Ishikawa (cell line): ENCODE data around the gene RGCC.

Experiments used
- CEBPB ChIP-seq: IDR thresholded peaks from 2 replicates; pipeline ENCODE4 v1.6.1; 2012
- CREB1 ChIP-seq: IDR thresholded peaks from 2 replicates; pipeline ENCODE4 v1.6.1; 2012; ENCODE audit warnings: low read depth
- EGR1 ChIP-seq: IDR thresholded peaks from 2 replicates; pipeline ENCODE4 v1.6.1; 2012
- EP300 ChIP-seq: IDR thresholded peaks from 2 replicates; pipeline ENCODE4 v1.6.1; 2012; ENCODE audit warnings: borderline replicate concordance
- FOXM1 ChIP-seq: IDR thresholded peaks from 2 replicates; pipeline ENCODE4 v1.6.1; 2012; ENCODE audit warnings: low read depth, borderline replicate concordance
- MAX ChIP-seq: IDR thresholded peaks from 2 replicates; pipeline ENCODE4 v1.6.1; 2012
- NFIC ChIP-seq: IDR thresholded peaks from 2 replicates; pipeline ENCODE4 v1.6.1; 2012
- RAD21 ChIP-seq: IDR thresholded peaks from 2 replicates; pipeline ENCODE4 v1.6.1; 2012; ENCODE audit warnings: low read depth
- TAF1 ChIP-seq: IDR thresholded peaks from 2 replicates; pipeline ENCODE4 v1.6.1; 2012; ENCODE audit warnings: low read depth, mild to moderate bottlenecking
- TCF12 ChIP-seq: IDR thresholded peaks from 2 replicates; pipeline ENCODE4 v1.6.1; 2012; ENCODE audit warnings: low read depth
- TEAD4 ChIP-seq: IDR thresholded peaks from 2 replicates; pipeline ENCODE4 v1.6.1; 2012
- USF1 ChIP-seq: IDR thresholded peaks from 2 replicates; pipeline ENCODE4 v1.6.1; 2012
- YY1 ChIP-seq: IDR thresholded peaks from 2 replicates; pipeline ENCODE4 v1.6.1; 2012; ENCODE audit warnings: low read depth
- ZBTB7A ChIP-seq: IDR thresholded peaks from 2 replicates; pipeline ENCODE4 v1.6.1; 2012; ENCODE audit warnings: low read depth
- TF ChIP-seq, protein P1 (sequence below): IDR thresholded peaks from 2 replicates; pipeline ENCODE4 v1.6.1; 2012; ENCODE audit warnings: low read depth, mild to moderate bottlenecking

Gene RGCC

GRCh38 chr13:41494202-41494601 is 36.9 kb downstream of the RGCC start:
- no peak for TF ChIP-seq YY1
- TF ChIP-seq CREB1: no peak
- TF ChIP-seq TCF12: no peak

- TF ChIP-seq, protein P1, sequence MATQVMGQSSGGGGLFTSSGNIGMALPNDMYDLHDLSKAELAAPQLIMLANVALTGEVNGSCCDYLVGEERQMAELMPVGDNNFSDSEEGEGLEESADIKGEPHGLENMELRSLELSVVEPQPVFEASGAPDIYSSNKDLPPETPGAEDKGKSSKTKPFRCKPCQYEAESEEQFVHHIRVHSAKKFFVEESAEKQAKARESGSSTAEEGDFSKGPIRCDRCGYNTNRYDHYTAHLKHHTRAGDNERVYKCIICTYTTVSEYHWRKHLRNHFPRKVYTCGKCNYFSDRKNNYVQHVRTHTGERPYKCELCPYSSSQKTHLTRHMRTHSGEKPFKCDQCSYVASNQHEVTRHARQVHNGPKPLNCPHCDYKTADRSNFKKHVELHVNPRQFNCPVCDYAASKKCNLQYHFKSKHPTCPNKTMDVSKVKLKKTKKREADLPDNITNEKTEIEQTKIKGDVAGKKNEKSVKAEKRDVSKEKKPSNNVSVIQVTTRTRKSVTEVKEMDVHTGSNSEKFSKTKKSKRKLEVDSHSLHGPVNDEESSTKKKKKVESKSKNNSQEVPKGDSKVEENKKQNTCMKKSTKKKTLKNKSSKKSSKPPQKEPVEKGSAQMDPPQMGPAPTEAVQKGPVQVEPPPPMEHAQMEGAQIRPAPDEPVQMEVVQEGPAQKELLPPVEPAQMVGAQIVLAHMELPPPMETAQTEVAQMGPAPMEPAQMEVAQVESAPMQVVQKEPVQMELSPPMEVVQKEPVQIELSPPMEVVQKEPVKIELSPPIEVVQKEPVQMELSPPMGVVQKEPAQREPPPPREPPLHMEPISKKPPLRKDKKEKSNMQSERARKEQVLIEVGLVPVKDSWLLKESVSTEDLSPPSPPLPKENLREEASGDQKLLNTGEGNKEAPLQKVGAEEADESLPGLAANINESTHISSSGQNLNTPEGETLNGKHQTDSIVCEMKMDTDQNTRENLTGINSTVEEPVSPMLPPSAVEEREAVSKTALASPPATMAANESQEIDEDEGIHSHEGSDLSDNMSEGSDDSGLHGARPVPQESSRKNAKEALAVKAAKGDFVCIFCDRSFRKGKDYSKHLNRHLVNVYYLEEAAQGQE: no peak
- no peak for TF ChIP-seq CREB1
Observed at GRCh38 chr13:41495044-41495443, 37.7 kb downstream of the RGCC start.

DNA sequence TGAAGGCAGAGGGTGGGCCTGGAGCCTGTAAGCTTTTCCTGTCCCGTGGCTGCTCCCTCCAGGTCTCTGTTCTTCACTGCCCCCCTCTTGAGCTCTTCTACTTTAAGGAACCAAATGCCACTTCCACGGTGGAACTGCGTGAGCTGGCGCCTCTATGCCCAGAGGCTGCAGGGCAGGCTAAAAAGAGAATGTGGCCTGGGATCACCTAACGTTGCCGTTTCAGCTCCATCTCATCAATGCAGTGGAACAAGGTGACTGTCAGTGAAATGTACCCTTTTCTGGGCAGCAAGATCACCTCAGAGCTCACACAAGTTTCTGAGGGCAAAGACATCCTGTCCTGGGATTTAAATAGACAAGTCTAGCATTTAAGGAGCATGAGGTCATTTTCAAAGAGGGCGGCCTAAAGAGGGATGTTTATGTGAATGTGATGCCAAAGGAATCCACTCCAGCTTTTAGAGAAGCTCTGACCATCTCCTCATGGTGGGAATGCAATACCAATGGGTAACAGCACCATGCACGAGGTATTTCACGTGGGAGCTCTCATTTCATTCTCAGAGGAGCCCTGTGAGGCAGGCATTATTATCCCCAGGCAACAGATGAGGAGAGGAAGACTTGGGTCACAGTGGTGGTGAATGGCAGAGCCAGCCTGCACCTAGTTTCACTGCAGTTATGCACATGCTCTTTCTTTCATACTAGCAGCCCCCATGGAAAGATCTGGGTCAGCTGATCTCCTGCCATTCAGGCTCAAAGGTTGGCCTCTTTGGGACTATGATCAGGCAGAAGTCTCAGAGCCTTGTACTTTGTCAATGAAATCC is 39.3 kb downstream of the RGCC start:
- TF ChIP-seq USF1: no peak
- no peak for TF ChIP-seq TCF12
- TF ChIP-seq TAF1: no peak
- no peak for TF ChIP-seq MAX
- no peak for TF ChIP-seq EGR1
- TF ChIP-seq CEBPB: no peak

GRCh38 chr13:41497436-41497835 is 40.1 kb downstream of the RGCC start:
- TF ChIP-seq FOXM1 (no peak), CREB1 (no peak), CEBPB (no peak), ZBTB7A (no peak), MAX (no peak), NFIC (no peak), USF1 (no peak), RAD21 (no peak), TEAD4 (no peak), TAF1 (no peak), TCF12 (no peak)
- TF ChIP-seq, protein P1: no peak

GRCh38 chr13:41499452-41499851 is 42.1 kb downstream of the RGCC start:
- TF ChIP-seq, protein P1: no peak
- TF ChIP-seq EP300: no peak
- TF ChIP-seq CEBPB: no peak
- TF ChIP-seq EGR1: no peak
- no peak for TF ChIP-seq CREB1
- no peak for TF ChIP-seq YY1
- no peak for TF ChIP-seq RAD21
- no peak for TF ChIP-seq TAF1
- no peak for TF ChIP-seq MAX
- no peak for TF ChIP-seq TCF12
- no peak for TF ChIP-seq USF1
- TF ChIP-seq ZBTB7A: no peak
- no peak for TF ChIP-seq FOXM1
- TF ChIP-seq NFIC: no peak
